A549 treated with Mapracorat at 1 μM for 4 hours (cell line): ENCODE results near the gene PCF11. TPM values are rescaled to one million over a fixed set of nuclear protein-coding genes. Genes with fewer than 3 reads are reported as not detected.

ENCODE experiments used
- total RNA-seq: library from RNA; stranded (reverse); fragments of 200-300 nt; extraction: Qiagen RNA extraction; gene quantifications from 5 replicates; pipeline ENCODE4 v1.2.3, GENCODE V29; 2022

The PCF11 gene, protein sequence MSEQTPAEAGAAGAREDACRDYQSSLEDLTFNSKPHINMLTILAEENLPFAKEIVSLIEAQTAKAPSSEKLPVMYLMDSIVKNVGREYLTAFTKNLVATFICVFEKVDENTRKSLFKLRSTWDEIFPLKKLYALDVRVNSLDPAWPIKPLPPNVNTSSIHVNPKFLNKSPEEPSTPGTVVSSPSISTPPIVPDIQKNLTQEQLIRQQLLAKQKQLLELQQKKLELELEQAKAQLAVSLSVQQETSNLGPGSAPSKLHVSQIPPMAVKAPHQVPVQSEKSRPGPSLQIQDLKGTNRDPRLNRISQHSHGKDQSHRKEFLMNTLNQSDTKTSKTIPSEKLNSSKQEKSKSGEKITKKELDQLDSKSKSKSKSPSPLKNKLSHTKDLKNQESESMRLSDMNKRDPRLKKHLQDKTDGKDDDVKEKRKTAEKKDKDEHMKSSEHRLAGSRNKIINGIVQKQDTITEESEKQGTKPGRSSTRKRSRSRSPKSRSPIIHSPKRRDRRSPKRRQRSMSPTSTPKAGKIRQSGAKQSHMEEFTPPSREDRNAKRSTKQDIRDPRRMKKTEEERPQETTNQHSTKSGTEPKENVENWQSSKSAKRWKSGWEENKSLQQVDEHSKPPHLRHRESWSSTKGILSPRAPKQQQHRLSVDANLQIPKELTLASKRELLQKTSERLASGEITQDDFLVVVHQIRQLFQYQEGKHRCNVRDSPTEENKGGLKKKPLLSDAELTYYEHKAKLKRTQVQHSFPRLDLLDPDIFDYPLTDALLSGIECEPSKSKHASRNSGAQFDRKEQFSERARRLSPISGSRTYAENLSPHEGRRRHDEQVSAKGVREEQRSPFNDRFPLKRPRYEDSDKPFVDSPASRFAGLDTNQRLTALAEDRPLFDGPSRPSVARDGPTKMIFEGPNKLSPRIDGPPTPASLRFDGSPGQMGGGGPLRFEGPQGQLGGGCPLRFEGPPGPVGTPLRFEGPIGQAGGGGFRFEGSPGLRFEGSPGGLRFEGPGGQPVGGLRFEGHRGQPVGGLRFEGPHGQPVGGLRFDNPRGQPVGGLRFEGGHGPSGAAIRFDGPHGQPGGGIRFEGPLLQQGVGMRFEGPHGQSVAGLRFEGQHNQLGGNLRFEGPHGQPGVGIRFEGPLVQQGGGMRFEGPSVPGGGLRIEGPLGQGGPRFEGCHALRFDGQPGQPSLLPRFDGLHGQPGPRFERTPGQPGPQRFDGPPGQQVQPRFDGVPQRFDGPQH (N-terminal part only)
- 24.1 to 27.1 TPM (median 25.3 TPM) in 5 replicates for total RNA-seq

GRCh38 chr11:83156996-83157593 is at the start of gene PCF11:
Gene PCF11 (plus strand): TSS chr11:83157131. CDS start chr11:83157440, 309 bp downstream.

DNA sequence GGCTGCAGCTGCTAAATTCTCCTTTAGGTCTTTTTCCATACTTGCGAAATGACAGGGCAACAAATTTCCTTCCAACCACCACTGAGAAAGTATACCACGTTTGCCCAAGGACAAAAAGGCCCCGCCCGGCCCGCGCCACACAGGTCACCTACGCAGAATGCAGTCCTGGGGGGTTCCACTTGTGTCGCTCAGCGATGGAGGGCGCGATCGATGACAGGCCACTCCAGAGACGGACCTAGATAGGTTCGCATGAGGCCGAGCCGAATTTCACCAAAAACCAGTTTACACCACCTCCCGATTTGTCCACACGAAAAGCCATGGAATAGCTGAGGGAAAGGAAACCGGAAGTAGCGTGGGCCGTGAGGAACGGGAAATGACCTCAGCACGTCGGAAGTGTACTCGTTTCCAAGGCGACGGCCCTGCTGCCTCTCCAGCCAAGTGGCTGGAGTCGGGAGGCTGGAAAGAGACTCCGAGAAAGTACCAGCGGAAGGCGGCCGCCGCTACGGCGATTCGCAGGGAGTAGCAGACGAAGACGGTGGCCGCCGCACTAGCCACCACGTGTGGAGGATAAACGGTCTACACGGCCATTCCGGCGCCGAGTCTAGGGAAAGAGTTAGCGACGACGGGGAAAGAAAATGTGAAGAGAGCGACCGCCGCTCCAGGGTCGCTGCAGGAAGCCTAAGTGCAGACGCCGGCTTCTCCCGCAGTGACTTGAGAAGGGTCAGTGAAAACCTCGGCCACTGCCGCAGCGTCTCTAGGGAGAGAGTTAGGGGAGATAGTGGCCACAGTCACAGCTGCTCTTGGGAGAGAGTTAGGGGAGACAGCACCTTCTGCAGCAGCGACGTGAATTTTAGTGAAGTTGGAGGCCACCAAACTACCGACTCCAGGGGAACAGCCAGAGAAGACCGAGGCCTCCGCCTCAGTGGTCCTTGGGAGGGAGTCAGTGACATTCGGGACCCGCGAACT is 36.7 kb downstream of the PCF11 start, which contains the start of gene ANKRD42:
Gene ANKRD42, plus strand, starts transcription at position 398 of the 966 bp plus-strand sequence. CDS start 959 bp downstream, outside the sequence.

Other genes with a start within 250 kb of the PCF11 start
- 6.2 to 8.1 TPM (median 6.7 TPM) in 5 replicates for gene RAB30, start 85.2 kb upstream of the PCF11 start, total RNA-seq
- 7.3 to 8.8 TPM (median 7.6 TPM) in 5 replicates for gene ANKRD42, start 36.6 kb downstream of the PCF11 start, total RNA-seq
- 56.0 to 71.0 TPM (median 61.1 TPM) in 5 replicates for gene CCDC90B, start 129.2 kb downstream of the PCF11 start, total RNA-seq